Activated CD8-positive, alpha-beta memory T cell treated with anti-CD3 and anti-CD28 coated beads for 36 hours (primary cell): Measurements from ENCODE around the gene PLLP. TPM values are rescaled to one million over a fixed set of nuclear protein-coding genes. Genes with fewer than 3 reads are reported as not detected.

ENCODE experiments used
- CTCF ChIA-PET: fragments of 350-600 bp; sonication (Branson Sonifier 250); formaldehyde crosslinking; loops from one replicate; lab custom pipeline; 2021; ENCODE audit warnings: antibody characterized with exemption; lab: Charles Lee
- POLR2A ChIA-PET: fragments of 350-600 bp; sonication (Branson Sonifier 250); formaldehyde crosslinking; loops from one replicate; lab custom pipeline; 2021; ENCODE audit warnings: antibody characterized with exemption; lab: Charles Lee
- total RNA-seq, 2 experiments: library from RNA; stranded (reverse); gene quantifications; one replicate each; pipeline ENCODE4 v1.2.3, GENCODE V29; 2021

Gene PLLP
- total RNA-seq, 2 experiments from 2014 or later = 0.17 to 0.38 TPM

DNA sequence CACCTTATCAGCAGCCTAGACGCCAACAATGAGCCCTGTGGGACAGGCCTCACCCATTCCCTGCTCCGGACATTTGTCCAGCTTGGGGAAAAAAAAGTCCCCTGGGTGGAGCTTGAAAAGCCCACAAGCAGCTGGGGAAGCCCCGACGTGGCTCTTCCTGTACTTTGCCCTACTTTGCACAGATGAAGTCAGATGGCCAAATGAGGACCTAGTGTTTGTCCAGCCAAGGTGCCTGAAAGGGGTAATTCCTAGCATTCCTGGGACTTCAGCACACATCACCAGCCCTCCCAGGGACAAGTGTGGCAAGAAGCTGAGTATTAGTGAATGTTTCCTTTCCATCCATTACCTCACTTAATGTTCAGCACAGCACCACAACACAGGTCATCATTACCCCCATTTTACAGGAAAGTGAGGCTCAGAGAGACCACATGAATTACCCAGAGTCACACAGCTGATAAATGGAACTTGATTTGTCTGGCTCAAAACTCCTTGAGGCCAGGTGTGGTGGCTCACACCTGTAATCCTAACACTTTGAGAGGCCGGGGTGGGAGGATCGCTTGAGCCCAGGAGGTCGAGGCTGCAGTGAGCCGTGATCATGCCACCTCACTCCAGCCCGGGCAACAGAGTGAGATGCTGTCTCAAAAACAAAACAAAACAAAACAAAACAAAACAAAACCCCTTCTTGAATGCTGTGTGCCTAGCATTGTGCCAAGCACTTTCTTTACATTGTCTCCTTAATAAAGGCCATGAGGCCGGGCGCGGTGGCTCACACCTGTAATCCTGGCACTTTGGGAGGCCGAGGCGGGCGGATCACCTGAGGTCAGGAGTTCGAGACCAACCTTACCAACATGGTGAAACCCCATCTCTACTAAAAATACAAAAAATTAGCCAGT is 19.9 kb upstream of the PLLP start:
- ChIA-PET CTCF (interaction anchor here (0.6 to 6.2 kb wide), 3 partner anchors 35 to 761 kb away, joined by 3 to 119 read pairs (median 3); no protein-coding TSS in a partner anchor), POLR2A (no interaction called here)

DNA sequence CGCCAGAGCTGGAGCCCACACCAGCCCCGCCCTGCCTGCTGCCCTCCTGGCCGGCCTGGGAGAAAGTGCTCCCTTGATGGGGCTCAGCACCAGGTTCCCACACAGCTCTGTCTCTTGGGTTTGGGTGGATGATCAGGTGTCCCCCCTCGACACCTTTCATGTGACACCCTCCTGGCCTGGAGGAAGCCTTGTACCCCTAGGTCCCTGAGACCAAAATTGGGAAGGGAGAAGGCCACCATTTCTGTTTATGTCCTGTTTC is 19.4 kb upstream of the PLLP start:
- CTCF ChIA-PET = interaction anchor here (6.2 kb wide), 1 partner anchor 115 kb away, joined by 119 read pairs; no protein-coding TSS in a partner anchor
- POLR2A ChIA-PET = no interaction called here

DNA sequence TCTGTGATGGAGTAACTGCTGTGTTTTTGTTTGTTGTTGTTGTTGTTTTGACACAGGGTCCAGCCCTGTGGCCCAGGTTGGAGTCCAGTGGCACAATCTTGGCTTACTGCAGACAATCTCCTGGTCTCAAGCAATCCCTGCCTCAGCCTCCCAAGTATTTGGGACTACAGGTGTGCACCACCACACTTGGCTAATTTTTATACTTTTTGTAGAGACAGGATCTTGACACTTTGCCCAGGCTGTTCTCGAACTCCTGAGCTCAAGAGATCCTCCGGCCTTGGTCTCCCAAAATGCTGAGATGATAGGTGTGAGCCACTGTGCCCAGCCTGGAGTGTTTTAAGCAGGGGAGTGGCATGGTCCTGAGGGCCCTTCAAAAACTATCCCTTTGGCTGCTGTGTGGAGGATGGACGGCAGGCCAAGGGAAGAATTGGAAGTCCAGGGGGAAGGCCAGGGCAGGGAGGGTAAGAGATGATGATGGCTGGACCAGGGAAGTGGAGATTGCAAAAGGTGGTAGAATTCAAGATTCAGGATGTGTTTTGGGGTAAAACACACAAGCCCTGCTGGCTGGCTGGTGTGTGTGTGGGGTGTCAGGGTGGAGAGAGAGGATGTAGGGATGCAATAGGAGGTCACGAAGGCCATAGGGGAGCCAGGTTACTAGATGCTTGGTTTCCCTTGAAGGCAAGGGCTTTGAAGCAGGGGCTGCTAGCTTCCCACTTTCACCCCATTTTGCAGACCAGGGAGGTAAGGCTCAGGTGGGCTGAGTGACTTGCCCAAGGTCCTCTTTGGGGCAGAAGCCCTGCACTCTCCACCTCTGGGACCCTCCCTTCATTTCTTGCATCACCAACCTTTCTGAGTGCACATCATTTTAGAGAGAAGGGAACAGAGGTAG is 18.8 kb upstream of the PLLP start:
- ChIA-PET POLR2A (no interaction called here), CTCF (interaction anchor here (3.3 to 6.2 kb wide), 2 partner anchors 110 to 116 kb away, joined by 19 to 119 read pairs; no protein-coding TSS in a partner anchor)

DNA sequence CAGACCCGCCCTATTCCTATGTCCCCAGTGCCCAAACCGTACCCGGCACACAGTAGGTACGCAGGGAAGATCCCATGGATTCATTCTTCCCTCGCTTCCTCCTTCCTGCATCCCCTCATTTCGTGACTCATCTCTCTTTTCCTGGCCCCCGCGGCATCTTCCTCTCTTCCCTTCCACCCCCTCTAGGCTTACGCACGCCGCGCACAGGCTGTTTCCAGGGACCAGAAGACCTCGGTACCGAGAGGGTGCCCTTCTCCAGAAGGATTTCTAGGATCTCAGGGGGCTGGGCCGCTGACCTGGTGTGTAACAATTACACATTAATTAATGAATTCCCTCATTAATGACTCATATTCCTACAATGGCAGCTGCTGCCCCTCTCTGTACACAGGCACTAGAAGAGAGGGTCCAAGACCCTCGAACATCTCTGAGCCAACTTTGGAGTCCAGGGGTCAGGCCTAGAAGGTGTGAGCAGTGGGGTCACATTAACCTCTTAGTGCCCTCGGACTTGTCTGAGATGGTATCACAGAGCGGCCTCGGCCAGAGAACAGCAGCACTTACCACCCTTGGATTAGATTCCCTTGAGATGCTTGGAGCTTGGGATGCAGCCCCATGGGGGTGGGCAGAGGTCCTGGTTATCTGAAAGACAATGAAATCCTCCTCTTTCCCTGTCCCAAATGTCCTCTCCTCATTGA is 16.8 kb upstream of the PLLP start:
- POLR2A ChIA-PET = interaction anchor here (0.9 kb wide), 1 partner anchor 115 kb away, joined by 5 read pairs; no protein-coding TSS in a partner anchor

DNA sequence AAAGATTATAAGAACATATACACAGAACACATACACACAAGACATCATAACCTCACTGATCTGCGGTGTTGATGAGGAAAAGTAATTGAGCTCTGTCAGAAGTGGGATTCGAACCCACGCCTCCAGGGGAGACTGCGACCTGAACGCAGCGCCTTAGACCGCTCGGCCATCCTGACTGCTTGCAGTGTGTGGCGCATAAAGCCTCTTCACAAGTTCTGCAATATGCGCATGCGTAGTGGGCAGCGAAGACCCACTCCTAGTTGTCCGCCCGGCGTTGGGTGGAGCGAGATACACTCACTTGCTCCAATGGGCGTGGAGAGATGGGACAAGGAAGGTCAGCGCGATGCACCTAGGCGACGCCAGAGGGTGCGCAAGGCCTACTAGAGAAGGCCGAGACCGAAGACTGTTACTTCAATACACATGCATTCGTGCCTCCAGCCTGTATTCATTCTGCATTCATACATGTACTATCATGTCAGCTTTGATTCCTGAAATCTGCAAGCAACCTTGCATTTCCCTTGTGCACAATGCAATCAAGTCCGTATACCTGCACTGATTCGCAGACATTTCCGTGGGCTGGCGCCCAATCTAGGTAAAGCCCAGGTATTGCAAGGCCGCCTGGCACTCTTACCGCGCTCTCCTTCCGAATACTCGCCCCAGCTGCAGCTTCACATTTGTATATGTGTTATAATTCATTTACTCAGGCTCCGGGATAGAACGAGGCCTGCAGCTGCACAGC is 16.1 kb upstream of the PLLP start:
- POLR2A ChIA-PET = no interaction called here

More for the DNA sequence above, 16.8 kb upstream of the PLLP start:
- CTCF ChIA-PET = interaction anchor here (0.6 to 6.2 kb wide), 11 partner anchors 12 to 333 kb away, joined by 3 to 119 read pairs (median 4); partner anchors contain the start of genes CIAPIN1, COQ9 and POLR2C

DNA sequence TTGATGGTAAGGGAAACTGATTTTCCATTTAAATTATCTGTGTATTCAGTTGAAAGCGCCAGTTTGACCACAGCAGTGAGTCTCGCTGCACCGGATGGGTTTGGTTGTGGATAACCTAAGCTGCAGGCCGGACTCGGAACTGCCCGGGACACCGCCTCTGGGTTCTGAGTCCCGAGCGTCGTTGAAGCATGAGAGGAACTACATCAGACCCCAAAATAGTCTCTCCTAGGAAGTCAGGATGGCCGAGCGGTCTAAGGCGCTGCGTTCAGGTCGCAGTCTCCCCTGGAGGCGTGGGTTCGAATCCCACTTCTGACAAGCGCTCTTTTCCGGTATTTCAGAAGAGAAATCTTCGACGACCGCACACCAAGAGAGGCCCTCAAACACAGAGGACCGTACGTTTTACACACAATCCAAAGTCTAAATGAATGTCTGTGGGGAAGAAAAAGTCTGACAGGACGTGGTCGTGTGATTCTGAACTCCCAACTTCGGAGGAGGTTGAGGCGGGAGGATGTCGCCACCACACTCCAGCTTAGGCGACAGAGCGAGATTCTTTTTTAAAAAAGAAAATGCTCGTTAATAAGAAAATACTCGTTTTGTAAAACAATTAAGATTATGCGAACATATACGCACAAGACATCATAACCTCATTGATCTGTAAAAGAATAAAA is 15.4 kb upstream of the PLLP start:
- ChIA-PET POLR2A (no interaction called here), CTCF (interaction anchor here (0.7 to 6.2 kb wide), 17 partner anchors 9 to 240 kb away, joined by 3 to 119 read pairs (median 4); partner anchors contain the start of genes CCL17, CIAPIN1 and COQ9)

More for the DNA sequence above, 16.1 kb upstream of the PLLP start:
- CTCF ChIA-PET = interaction anchor here (0.6 to 6.2 kb wide), 21 partner anchors 10 to 597 kb away, joined by 3 to 119 read pairs (median 4); partner anchors contain the start of genes CCL17, CIAPIN1, COQ9 and POLR2C

DNA sequence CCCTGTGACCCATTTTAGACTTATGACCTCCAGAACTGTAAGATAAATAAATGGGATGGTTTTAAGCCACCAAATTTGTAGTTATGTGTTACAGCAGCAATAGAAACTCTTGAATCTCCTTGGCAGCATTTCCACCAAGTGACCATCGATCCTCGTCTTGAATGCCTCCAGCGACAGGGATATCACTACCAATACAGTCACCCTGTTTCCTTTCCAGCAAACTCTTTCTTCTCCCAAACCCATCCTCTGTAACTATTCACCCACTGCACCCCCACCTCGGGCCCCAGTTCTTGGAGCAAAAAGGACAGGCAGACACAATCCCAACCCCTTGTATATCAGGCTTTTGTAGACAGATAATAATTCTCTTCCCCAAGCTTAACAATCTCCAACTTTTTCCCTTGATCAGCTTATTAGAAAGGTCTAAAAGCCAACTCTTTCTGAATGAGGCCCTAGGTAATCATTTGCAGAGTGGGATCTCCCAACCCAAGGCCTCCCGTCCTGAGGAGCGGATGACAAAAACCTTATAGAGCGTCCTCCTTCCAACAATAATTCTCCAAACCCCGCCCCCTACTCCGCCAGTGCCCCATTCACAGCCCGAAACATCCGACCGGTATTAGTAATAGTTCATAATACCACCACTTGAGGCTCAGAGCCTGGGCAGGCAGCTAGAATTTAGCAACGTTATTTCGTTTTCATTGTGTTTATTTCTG is 14.7 kb upstream of the PLLP start:
- POLR2A ChIA-PET = interaction anchor here (0.6 kb wide), 1 partner anchor 206 kb away, joined by 3 read pairs; no protein-coding TSS in a partner anchor
- CTCF ChIA-PET = interaction anchor here (1.2 to 6.2 kb wide), 6 partner anchors 8 to 221 kb away, joined by 3 to 119 read pairs (median 5); no protein-coding TSS in a partner anchor

DNA sequence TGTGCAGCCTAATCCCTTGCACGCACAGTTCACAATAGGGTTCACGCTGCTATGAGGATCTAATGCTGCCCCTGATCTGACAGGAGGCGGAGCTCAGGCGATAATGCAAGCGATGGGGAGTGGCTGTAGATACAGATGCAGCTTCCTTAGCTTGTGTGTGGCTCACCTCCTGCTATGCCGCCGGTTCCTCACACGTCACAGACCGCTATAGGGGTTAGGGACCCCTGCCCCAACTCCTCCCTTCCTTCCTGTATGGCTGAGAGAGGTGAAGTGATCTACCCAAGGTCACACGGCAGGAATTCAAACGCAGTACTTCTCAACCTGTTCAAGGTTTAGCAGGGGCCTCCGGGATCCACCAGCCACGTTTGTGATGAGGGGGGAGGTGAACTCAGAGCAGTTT is 13.4 kb upstream of the PLLP start:
- ChIA-PET POLR2A (no interaction called here), CTCF (interaction anchor here (2.4 kb wide), 1 partner anchor 149 kb away, joined by 5 read pairs; the partner anchor contains the start of genes CIAPIN1 and COQ9)

DNA sequence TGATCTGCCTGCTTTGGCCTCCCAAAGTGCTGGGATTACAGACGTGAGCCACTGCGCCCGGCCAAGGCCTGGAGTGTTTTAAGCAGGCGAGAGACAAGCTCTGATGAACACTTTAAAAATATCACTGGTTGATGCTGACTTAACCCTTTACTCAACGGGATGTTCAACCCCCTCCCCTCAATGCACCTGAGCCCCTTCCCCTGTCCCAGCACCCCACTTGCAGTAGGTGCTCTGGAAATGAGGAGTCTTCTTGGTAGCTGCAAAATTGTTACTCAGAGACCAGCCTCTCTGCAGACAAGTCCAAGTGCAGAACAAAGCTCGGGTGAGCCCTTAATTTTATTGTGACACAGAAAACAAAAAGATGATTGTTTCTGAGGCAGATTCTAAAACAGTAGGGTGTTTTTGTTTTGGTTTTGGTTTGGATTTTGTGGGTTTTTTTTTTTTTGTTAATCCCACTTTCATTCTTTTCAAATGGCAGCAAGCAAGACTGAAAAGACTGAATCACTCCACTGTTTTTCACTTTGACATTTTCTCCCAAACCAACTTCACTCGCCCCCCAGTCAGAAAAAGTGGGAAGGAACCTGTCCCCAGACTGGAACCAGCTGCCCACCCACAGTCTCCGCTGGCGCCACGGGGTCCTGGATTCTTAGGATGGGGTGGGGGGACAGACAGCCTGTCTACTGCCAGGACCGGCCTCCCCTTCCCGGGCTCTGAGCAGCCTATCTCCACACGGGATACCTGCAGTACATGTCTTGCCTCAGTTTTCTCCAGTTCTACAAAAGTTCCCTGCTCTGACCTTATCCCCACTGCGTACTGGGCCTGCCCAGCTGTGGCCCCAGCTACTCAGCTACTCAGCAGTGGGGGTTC is 5.2 kb upstream of the PLLP start:
- POLR2A ChIA-PET = no interaction called here
- CTCF ChIA-PET = interaction anchor here (0.6 to 1.2 kb wide), 4 partner anchors 10 to 940 kb away, joined by 3 read pairs; no protein-coding TSS in a partner anchor

DNA sequence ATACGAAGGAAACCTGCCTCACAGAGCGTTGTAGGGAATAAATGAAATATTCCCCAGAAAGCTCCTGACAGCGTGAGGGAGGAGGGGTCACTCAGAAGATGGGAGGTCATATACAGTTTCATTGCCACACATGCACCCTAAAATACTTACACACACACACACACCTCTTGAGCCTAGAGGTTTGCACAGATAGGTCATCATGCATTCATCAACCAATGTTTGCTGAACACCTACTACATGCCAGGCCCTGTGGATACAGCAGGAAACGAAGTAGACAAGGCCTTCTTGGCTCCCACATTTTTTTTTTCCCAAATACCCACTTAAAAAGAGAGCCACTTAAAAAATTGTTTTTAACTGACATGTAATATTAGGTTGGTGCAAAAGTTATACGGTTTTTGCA is 907 bp upstream of the PLLP start:
- ChIA-PET POLR2A (no interaction called here), CTCF (no interaction called here)

DNA sequence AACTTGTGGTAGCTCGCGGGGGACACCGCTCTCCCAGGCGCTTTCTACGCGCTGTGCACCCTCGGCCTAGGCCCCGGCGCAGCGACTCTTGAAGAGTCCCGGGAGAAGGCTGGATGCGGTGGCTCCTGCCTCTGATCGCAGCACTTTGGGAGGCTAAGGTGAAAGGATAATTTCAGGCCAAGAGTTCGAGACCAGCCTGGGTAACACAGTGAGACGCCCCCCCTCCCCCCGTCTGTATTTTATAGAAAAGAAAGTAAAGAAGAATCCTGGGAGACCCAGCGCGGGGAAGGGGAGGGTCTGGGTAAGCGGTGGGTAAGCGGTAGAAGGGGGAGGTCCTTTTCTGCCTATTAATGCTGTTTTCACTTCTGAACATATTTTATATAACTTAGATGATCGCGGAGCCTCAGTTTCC is 486 bp upstream of the PLLP start:
- CTCF ChIA-PET = no interaction called here
- POLR2A ChIA-PET = no interaction called here

DNA sequence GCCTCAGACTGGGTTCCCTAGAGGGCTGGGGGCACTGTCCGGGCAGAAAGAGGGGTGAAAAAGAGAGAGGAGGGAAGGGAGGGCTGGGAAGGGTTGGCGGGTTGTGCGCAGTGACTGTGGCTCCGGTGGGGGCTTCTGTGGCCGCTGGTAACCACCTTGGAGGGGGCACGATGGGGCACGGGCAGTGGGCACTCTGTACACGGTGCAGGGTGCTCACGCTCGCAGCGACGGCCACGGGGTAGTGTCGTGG is 588 bp downstream of the PLLP start:
- ChIA-PET POLR2A (interaction anchor here (0.5 kb wide), 1 partner anchor 114 kb away, joined by 3 read pairs; no protein-coding TSS in a partner anchor), CTCF (no interaction called here)

DNA sequence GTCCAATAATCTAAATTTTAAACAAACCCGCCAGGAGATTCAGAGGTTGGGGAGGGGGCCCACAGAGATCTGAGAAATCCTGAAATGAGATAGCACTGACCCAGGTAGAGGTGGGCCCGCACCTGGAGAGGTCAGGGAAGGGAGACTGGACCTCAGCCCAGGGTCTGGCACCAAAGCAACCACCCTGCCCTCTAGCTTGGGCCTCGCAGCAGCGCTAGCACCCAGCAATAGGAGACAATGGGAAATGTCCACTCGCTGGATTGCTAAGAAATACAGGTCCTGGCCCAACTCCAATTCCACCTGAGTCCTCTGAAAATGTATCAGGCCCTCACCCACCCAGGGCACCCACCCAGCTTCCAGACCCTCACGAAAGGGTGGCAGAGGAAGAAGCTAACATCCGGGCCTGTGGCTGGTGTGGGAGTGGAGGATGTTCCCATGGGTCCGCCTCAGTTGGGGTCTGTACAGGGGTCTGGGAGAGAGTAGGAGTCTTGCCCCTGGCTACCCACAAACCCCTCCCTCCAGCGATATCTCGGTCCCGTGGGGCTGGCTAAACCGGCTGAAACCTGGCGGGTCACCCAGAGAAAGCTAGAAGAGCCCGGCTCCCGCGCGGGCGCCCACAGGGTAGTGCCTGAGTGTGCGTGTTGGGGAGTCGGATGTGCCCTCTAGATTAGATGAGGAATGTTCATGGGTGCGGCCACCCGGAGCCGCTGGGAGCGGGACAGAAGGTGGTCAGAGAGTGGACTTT is 1.1 kb downstream of the PLLP start:
- CTCF ChIA-PET = interaction anchor here (0.6 kb wide), 1 partner anchor 72 kb away, joined by 3 read pairs; no protein-coding TSS in a partner anchor
- POLR2A ChIA-PET = interaction anchor here (0.5 kb wide), 1 partner anchor 113 kb away, joined by 3 read pairs; no protein-coding TSS in a partner anchor

DNA sequence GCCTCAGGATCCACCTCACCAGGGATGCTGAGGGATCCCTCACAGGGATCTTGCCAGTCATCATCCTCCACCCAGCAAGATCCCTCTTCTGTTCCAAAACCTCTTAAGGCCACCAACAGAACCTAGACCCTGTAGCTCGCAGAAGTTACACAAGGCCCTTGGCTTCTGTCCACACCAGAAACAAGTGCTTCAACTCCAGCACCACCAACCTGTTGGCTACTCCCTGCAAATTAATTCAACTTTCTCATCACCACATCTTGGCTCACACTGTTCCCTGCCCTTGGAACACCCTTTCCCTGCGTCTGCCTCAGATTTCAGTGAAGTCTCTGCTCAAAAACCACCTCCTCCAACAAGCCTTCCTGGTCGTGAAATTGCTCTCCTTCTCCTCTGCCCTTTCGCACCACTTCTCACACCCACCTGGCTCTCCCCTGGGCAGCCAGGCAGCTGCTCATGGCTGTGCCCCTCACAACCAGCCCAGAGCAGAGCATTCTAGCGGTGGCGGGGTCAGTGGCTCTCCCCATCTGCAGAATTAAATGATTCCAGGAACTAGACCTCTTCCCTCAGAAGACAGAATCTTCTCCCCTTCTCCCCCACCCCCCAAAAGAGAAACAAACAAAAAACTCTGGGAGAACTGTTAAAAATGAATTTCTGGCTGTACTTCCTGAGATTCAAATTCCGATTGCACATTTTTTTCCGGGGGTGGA is 1.8 kb downstream of the PLLP start:
- ChIA-PET POLR2A (interaction anchor here (1.0 kb wide), 1 partner anchor 37 kb away, joined by 5 read pairs; the partner anchor contains the start of gene ARL2BP), CTCF (interaction anchor here (0.6 kb wide), 1 partner anchor 71 kb away, joined by 3 read pairs; no protein-coding TSS in a partner anchor)
